Measurements from ENCODE around the gene PIM1. TPM values are rescaled to one million over a fixed set of nuclear protein-coding genes. Genes with fewer than 3 reads are reported as not detected.

Gene PIM1
- total RNA-seq, 1 donor from 2014 or later = 9.1 TPM

DNA sequence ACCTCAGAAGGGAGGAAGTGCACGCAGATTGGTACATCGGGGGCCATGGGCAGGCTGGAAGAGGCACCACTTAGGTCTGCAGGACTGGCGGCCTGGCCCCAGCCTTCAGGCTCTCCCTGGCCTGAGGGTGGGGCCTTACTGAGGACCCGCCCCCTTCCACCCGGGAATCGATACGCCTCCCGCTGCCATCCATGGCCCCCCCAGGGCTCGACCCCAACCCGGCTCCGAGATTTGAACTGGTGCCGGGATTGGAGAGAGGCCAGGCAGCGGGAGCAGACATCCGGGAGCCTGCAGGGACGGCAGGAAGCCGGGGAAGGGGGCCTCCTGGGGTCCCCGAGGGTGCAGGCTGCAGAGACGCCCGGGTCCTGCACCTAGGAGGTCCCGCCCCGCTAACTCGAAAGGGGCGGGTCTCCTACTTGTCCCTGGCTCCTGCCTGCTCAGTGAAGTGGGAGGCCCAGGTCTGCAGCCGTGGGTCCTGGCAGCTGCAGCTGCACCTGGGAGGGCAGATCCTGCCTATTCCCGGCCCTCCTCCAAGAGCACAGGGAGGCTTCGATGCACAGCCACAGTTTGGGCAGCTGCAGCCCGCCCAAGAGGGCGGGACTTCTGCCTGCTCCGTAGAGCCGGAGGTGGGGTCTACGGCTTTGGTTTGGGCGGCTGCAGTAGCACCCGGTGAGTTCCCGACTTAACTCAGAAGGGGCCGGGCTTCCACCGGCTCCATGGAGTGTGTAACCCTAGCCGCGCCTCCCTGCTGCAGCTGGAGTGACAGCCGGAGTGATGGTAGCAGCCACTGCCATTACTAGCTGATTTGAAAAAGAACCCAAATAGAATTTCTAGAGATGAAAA is 52.4 kb downstream of the PIM1 start:
- Histone ChIP-seq H3K9ac (no peak overlapping the region), H3K27me3 (no peaks in the 10 kb centered on the region), H3K36me3 (no peaks in the 10 kb centered on the region), H3K4me3 (peak overlapping the region; percentile 63), H3K9me3 (ENCODE audit: low read depth) (no peaks in the 10 kb centered on the region), H3F3A (ENCODE audit: low read depth) (peaks cover 24% of the 10 kb centered on the region), H3K79me2 (ENCODE audit: low read depth) (no peaks in the 10 kb centered on the region), H3K27ac (peak overlapping the region; percentile 69), H2AFZ (replicated peaks) (peak overlapping the region; percentile 99), H3K4me2 (peak overlapping the region; percentile 78), H3K4me1 (peaks cover 10% of the 10 kb centered on the region), H4K20me1 (ENCODE audit: low read depth) (no peaks in the 10 kb centered on the region)
- Mint-ChIP-seq H3K36me3 (no peaks in the 10 kb centered on the region), H3K4me3 (peak overlapping the region; percentile 84), H3K27me3 (ENCODE audit: insufficient read depth, low read depth) (peaks cover 12% of the 10 kb centered on the region), H3K9me3 (no peaks in the 10 kb centered on the region), H3K27ac (no peak overlapping the region), H3K4me1 (peaks cover 11% of the 10 kb centered on the region)
- TF ChIP-seq EZH2phosphoT487 (IDR thresholded peaks at IDR 0.05) (no peak), EZH2 (IDR thresholded peaks at IDR 0.05) (no peak)
- TF ChIP-seq, protein P1, sequence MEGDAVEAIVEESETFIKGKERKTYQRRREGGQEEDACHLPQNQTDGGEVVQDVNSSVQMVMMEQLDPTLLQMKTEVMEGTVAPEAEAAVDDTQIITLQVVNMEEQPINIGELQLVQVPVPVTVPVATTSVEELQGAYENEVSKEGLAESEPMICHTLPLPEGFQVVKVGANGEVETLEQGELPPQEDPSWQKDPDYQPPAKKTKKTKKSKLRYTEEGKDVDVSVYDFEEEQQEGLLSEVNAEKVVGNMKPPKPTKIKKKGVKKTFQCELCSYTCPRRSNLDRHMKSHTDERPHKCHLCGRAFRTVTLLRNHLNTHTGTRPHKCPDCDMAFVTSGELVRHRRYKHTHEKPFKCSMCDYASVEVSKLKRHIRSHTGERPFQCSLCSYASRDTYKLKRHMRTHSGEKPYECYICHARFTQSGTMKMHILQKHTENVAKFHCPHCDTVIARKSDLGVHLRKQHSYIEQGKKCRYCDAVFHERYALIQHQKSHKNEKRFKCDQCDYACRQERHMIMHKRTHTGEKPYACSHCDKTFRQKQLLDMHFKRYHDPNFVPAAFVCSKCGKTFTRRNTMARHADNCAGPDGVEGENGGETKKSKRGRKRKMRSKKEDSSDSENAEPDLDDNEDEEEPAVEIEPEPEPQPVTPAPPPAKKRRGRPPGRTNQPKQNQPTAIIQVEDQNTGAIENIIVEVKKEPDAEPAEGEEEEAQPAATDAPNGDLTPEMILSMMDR (IDR thresholded peaks at IDR 0.05) = no peak
- peak; percentile 97 for DNase-seq (ENCODE audit: low spot score)

DNA sequence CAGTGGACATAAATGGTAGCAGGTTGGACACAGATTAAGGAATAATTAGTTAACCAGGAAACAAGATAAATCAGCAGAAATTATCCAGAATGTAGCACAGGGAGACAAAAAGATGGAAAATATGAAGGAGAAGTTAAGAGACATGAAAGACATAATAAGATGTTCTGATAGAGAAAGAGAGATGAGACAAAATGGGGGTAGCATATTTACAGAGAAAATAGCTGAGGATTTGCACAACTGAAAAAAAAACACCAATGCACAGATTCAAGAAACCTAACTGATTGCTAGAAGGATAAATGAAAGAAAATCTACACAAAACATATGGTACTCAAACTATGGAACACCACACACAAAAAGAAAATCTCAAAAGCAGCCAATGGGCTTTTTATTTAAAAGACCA is 53.0 kb downstream of the PIM1 start:
- Histone ChIP-seq H3K27ac (no peak overlapping the region), H3K4me2 (peak overlapping the region; percentile 78), H4K20me1 (ENCODE audit: low read depth) (no peaks in the 10 kb centered on the region), H3K79me2 (ENCODE audit: low read depth) (no peaks in the 10 kb centered on the region), H3K9me3 (ENCODE audit: low read depth) (no peaks in the 10 kb centered on the region), H3K36me3 (no peaks in the 10 kb centered on the region), H3K9ac (no peak overlapping the region), H2AFZ (replicated peaks) (no peak overlapping the region), H3K27me3 (no peaks in the 10 kb centered on the region), H3F3A (ENCODE audit: low read depth) (peaks cover 24% of the 10 kb centered on the region), H3K4me1 (peaks cover 10% of the 10 kb centered on the region), H3K4me3 (peak overlapping the region; percentile 63)
- Mint-ChIP-seq H3K27me3 (ENCODE audit: insufficient read depth, low read depth) (peaks cover 12% of the 10 kb centered on the region), H3K9me3 (no peaks in the 10 kb centered on the region), H3K4me3 (peak overlapping the region; percentile 57), H3K27ac (no peak overlapping the region), H3K36me3 (no peaks in the 10 kb centered on the region), H3K4me1 (peaks cover 11% of the 10 kb centered on the region)
- DNase-seq (ENCODE audit: low spot score) = no peak
- TF ChIP-seq, protein P1 (IDR thresholded peaks at IDR 0.05) = no peak
- no peak for TF ChIP-seq EZH2 (IDR thresholded peaks at IDR 0.05)
- TF ChIP-seq EZH2phosphoT487 (IDR thresholded peaks at IDR 0.05) = no peak

Other genes starting within 250 kb of the PIM1 start
- gene PI16, start 215.4 kb upstream of the PIM1 start, total RNA-seq (ENCODE audit: low replicate concordance) = 0.06 TPM in 1 of 2 replicates, not detected in the other
- gene MTCH1, start 184.0 kb upstream of the PIM1 start, total RNA-seq (ENCODE audit: low replicate concordance) = 144 and 250 TPM in 2 replicates
- gene FGD2, start 164.5 kb upstream of the PIM1 start, total RNA-seq (ENCODE audit: low replicate concordance) = 0.06 and 0.12 TPM in 2 replicates
- 16.2 and 16.5 TPM in 2 replicates for gene TBC1D22B, start 87.6 kb downstream of the PIM1 start, total RNA-seq (ENCODE audit: low replicate concordance)
- 0.09 TPM in 1 of 2 replicates, not detected in the other for gene TMEM217, start 88.0 kb downstream of the PIM1 start, total RNA-seq (ENCODE audit: low replicate concordance)
- 41.3 and 68.5 TPM in 2 replicates for gene RNF8, start 183.8 kb downstream of the PIM1 start, total RNA-seq (ENCODE audit: low replicate concordance)